ENCODE data around the gene CDK11B.
"Not testable (repeated sequence)": the region's sequence is repeated elsewhere in the genome, so short reads cannot be mapped to it uniquely, and the experiment has no call there.

The CDK11B gene

GRCh38 chr1:1597275-1597930 is 61.4 kb downstream of the CDK11B start:
- H3K36me3 Mint-ChIP-seq (ENCODE audit: low read depth): no peaks in the 10 kb centered on the region
- H3K27me3 Mint-ChIP-seq: peaks cover 10% of the 10 kb centered on the region
- no peak overlapping the region for H3K4me3 Mint-ChIP-seq
- H3K9me3 Mint-ChIP-seq: no peaks in the 10 kb centered on the region
- no peak overlapping the region for H3K27ac Mint-ChIP-seq
- H3K4me1 Mint-ChIP-seq (ENCODE audit: low read depth): peaks cover 9% of the 10 kb centered on the region

DNA sequence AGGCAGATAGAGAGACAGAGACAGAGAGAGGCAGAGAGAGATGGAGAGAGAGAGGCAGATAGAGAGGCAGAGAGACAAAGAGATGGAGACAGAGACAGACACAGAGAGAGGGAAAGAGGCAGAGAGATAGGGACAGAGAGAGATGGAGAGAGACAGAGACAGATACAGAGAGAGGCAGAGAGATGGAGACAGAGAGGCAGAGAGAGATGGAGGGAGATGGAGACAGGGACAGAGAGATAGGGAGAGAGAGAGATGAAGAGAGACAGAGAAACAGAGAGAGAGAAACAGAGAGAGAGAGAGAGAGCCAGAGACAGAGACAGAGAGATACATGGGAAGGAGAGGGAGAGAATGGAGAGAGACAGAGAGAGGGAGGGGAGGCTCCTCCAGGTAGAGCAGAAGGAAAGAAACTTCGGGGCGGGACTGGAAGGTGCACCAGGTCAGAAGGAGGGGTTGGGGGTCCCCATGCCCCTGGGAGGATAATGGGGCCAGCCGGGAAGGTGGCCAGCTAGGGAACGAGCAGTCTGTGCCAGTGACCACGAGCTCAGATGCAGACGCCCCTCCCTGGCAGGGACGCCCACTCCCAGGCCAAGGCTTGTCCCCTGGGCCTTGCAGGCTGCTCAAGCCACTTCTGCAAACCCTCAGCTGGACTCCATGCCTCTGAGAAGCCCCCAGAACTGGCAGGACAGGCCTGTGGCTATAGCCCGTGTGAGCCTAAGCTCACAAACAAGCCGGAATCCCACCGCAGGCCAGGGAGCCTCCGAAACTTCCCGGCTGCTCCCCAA is 62.1 kb downstream of the CDK11B start:
- no peak overlapping the region for H3K27ac Mint-ChIP-seq
- H3K27me3 Mint-ChIP-seq: peaks cover 10% of the 10 kb centered on the region
- no peaks in the 10 kb centered on the region for H3K9me3 Mint-ChIP-seq
- no peak overlapping the region for H3K4me3 Mint-ChIP-seq
- peaks cover 9% of the 10 kb centered on the region for H3K4me1 Mint-ChIP-seq (ENCODE audit: low read depth)
- H3K36me3 Mint-ChIP-seq (ENCODE audit: low read depth): no peaks in the 10 kb centered on the region

- not testable (repeated sequence) for H3K27ac Mint-ChIP-seq; H3K9me3 Mint-ChIP-seq; H3K36me3 Mint-ChIP-seq (ENCODE audit: low read depth); H3K4me1 Mint-ChIP-seq (ENCODE audit: low read depth); H3K4me3 Mint-ChIP-seq
- H3K27me3 Mint-ChIP-seq: peaks cover 10% of the 10 kb centered on the region
These were observed 63.5 kb downstream of the CDK11B start for GRCh38 chr1:1595341-1595740.

DNA sequence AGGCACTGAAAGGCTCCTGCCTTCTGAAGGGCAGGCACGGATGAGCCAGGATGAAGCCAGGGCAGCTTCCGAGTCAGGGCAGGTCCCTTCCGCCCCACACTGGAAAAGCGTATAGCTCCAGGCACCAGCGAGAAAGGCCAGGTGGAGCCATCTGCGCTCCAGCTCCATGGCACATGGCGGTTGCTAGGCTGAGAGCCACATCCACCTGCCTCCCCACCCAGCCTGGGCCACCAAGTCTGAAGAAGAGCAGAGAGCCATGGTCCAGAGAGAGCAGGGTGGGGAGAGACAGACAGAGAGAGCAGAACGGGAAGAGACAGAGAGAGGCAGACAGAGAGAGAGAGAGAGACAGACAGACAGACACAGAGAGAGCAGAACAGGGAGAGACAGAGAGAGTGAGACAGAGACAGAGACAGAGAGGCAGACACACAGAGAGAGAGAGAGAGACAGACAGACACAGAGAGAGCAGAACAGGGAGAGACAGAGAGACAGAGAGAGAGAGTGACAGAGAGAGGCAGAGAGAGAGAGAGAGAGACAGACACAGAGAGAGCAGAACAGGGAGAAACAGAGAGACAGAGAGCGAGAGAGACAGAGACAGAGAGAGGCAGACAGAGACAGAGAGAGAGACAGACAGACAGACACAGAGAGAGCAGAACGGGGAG is 64.1 kb downstream of the CDK11B start:
- Mint-ChIP-seq H3K27ac (no peak overlapping the region), H3K27me3 (peaks cover 10% of the 10 kb centered on the region)

GRCh38 chr1:1593834-1594601 is 64.8 kb downstream of the CDK11B start:
- H3K36me3 Mint-ChIP-seq (ENCODE audit: low read depth): no peaks in the 10 kb centered on the region
- H3K27ac Mint-ChIP-seq: no peak overlapping the region
- H3K9me3 Mint-ChIP-seq: no peaks in the 10 kb centered on the region
- peaks cover 8% of the 10 kb centered on the region for H3K4me1 Mint-ChIP-seq (ENCODE audit: low read depth)
- H3K27me3 Mint-ChIP-seq: peaks cover 8% of the 10 kb centered on the region
- no peak overlapping the region for H3K4me3 Mint-ChIP-seq

More for the DNA sequence above, 64.1 kb downstream of the CDK11B start:
- peaks cover 9% of the 10 kb centered on the region for H3K4me1 Mint-ChIP-seq (ENCODE audit: low read depth)
- H3K9me3 Mint-ChIP-seq: no peaks in the 10 kb centered on the region
- H3K4me3 Mint-ChIP-seq: no peak overlapping the region
- H3K36me3 Mint-ChIP-seq (ENCODE audit: low read depth): no peaks in the 10 kb centered on the region

GRCh38 chr1:1591452-1591851 is 67.4 kb downstream of the CDK11B start:
- Mint-ChIP-seq H3K9me3 (no peaks in the 10 kb centered on the region), H3K36me3 (ENCODE audit: low read depth) (no peaks in the 10 kb centered on the region), H3K4me1 (ENCODE audit: low read depth) (no peaks in the 10 kb centered on the region), H3K27ac (peak overlapping the region; percentile 55), H3K4me3 (no peak overlapping the region), H3K27me3 (no peaks in the 10 kb centered on the region)

Data from stimulated activated naive CD8-positive, alpha-beta T cell treated with anti-CD3 and anti-CD28 coated beads, Interleukin-15, Interleukin-2, amounts not matched to agents 100 ng/mL and 50 ng/mL, for 24 hours (primary cell).